ENCODE data around the gene POLE4. TPM values are rescaled to one million over a fixed set of nuclear protein-coding genes. Genes with fewer than 3 reads are reported as not detected.

Gene POLE4
- total RNA-seq, 1 donor from 2014 or later = 42.4 TPM

- ATAC-seq = no peak
Measured at GRCh38 chr2:75002007-75002406, 43.6 kb downstream of the POLE4 start.

DNA sequence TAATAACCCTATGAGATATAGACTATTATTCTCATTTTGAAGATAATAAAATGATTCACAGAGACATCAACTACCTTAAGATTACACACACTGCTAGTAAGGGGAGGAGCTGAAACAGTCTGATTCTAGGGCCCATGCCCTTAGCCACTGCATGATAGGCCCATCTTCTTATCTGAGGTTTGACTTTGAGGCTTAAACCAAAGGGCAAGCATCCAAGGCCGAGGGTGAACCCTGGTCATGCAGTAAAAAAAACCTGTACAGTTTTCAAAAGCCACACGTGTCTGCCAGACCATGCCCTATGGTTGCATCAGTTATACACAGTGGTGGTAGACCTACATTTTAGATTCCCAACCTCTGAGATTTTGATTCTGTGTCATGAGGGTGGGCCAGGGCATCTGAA is 44.8 kb downstream of the POLE4 start:
- no peak for ATAC-seq

DNA sequence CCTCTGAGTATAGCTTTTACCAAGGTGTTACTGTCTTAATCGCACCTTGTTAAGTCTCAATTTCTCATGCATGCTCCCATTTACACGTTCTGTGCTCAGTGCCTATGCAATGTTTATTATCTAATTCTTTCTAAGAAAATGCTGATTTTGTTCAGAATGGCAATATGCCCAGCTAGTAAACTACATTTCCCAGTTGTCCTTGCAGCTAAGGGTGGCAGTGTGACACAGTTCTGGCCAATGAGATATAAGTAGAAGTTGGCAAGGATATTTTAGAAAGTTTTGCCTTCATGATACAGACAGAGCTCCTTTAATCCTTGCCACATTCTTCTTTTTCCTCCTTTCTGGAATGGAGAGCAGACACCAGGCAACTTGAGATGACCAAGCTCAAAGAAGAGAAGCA is 45.3 kb downstream of the POLE4 start:
- no peak for ATAC-seq

DNA sequence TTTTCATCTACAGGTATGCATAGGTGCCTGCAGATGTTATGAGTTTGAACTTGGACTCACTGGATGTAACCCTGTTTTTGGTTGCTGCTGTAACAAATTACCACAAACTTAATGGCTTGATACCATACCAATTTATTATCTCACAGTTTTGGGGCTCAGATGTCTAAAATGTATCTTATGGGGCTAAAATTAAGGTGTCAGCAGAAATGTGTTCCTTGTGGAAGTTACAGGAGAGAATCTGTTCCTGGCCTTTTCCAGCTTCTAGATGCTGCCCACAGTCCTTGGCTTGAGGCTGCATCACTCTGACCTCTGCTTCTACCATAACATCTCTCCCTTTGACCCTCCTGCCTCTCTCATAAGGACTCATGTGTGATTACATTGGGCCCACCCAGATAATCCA is 47.6 kb downstream of the POLE4 start:
- no peak for ATAC-seq

DNA sequence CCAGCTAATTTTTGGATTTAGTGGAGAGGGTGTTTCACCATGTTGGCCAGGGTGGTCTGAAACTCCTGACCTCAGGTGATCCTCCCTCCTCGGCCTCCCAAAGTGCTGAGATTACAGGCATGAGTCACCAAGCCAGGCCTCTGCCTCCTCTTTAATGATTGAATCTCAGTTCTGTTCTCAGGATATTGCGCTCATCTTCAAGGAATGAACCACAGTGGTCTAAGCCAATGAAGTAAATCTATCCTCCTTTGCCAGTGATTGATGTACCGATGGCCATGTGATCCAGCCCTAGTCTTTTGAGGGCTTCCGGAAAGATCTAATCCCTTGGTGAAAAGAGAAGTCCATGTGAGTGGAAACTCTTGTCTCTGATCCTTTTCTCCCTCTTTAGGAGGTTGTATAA is 48.6 kb downstream of the POLE4 start:
- ATAC-seq = no peak

DNA sequence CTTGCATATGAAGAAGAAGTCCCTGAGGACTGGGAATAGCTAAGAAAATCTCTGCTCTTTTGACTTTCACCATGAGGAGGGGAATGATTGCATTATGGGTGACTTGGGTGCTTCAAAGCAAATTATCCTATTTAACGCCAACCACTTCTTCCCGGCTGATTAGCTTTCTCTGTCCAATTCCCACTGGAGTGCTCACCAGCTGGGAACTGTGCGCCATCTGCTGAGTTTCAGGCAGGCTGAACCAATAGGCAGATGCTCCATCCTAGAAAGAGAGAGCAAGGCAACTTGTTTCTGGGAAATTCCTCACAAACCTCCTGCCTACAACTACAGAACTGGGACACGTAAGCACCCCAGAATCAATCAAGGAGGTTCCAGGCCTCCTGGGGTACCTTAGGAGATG is 49.4 kb downstream of the POLE4 start:
- no peak for ATAC-seq

DNA sequence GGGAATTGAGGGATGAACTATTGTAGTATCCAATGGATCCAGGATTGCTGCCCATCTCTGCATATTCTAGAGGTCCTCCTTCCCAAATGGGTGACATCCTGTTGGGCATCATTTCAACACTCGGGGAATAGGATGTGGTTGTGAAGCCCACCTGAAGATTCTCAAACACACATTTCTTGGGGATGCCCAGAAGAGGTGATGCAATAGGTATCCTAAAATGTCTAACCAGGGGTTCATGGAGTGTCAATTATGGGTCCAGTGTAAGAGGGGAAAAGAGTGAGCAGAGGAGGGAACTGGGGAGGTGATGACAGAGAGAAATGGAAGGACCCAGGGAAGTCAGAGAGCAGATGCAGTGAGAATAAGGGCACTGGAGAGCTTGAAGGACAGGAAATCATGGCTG is 52.1 kb downstream of the POLE4 start:
- ATAC-seq = no peak

DNA sequence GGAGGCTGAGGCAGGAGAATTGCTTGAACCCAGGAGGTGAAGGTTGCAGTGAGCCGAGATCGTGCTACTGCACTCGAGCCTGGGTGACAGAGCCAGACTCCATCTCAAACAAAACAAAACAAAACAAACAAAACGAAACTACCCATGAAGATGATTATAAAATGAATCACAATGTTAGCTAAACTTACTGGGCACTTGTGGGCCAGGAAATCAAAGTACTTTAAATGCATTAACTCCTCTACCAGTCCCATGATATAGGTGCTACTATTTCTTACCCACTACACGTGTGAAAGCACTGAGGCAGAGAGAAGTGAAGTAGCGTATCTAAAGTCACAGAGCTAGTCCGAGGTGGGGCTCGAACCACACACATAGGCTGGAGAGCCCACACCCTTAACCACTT is 53.6 kb downstream of the POLE4 start:
- ATAC-seq = no peak

DNA sequence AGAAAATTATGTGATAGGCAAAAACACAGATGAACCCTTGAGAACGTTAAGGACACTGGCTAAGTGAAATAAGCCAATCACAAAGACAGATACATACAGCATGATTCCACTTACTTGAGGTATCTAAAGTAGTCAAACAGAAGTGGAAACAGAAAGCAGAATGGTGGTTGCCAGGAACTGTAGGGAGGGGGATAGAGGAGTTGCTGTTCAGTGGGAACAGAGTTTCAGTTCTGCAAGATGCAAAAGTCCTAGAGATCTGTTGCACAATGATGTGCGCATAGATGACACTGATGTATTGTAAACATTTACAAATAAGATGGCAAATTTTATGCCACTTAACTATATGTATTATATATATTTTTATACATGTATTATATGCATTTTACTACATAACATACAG is 59.7 kb downstream of the POLE4 start:
- no peak for ATAC-seq

Other genes starting within 250 kb of the POLE4 start
- 37.4 TPM for gene HK2, start 124.5 kb upstream of the POLE4 start, total RNA-seq
- 0.64 TPM for gene TACR1, start 240.9 kb downstream of the POLE4 start, total RNA-seq

All from esophagus mucosa (tissue), 1 donor.